SH-SY5Y (cell line): ENCODE measurements around the gene HOXA13.

Experiments
- GATA2 ChIP-seq: IDR thresholded peaks from 2 replicates; pipeline ENCODE4 v1.6.1; 2011; ENCODE audit warnings: mild to moderate bottlenecking, low read depth, low read length
- GATA3 ChIP-seq: IDR thresholded peaks from 2 replicates; pipeline ENCODE4 v1.6.1; 2011; ENCODE audit warnings: low read depth, mild to moderate bottlenecking, low read length, moderate library complexity

HOXA13 gene

DNA sequence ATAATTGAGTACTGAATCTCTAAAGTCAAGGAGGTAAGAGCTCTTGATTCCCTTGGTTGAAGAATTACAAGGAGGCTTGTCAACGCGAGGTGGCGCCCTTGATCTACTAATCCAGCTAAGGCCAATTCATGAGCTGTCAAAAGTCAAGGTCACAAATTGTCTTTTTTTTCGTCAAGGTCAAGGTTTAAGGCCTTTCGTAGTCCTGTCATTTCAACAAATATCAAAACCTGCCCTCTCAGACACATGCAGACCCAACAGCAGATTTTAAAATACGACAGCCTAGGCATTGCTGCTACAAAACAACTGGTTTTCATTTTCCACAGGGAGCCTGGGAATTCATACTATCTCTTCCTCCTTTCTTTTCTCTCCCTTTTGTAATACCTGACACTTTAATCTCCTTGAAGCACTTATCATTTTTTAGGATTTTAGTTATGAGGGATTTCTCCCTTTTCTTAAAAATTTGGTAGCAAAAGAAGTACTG is 3.6 kb downstream of the HOXA13 start:
- TF ChIP-seq GATA3: no peak
- no peak for TF ChIP-seq GATA2

- TF ChIP-seq GATA2 (no peak), GATA3 (no peak)
Observed at GRCh38 chr7:27194686-27195379, 5.1 kb downstream of the HOXA13 start.

DNA sequence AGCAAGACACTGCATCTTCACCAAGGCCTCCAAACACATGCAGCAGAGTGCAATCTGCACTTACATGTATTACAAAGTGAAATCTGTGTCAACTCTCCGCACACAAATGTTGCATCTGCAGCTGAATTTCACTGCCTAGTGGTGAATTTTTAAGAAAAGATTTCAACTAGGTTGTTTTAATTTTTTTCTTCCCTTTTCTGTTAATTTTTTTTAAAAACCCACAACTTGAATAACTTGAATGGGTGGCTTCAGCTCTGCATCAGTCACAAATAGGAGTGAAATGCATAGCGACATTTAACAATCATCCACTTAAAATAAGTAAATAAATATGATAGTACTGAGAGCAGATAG is 5.9 kb downstream of the HOXA13 start:
- TF ChIP-seq GATA2 (no peak), GATA3 (no peak)

- TF ChIP-seq GATA3 (no peak), GATA2 (no peak)
Observed at GRCh38 chr7:27193335-27194001, 6.4 kb downstream of the HOXA13 start.

- TF ChIP-seq GATA3 (no peak), GATA2 (no peak)
Observed at GRCh38 chr7:27192546-27193334, 7.2 kb downstream of the HOXA13 start.

DNA sequence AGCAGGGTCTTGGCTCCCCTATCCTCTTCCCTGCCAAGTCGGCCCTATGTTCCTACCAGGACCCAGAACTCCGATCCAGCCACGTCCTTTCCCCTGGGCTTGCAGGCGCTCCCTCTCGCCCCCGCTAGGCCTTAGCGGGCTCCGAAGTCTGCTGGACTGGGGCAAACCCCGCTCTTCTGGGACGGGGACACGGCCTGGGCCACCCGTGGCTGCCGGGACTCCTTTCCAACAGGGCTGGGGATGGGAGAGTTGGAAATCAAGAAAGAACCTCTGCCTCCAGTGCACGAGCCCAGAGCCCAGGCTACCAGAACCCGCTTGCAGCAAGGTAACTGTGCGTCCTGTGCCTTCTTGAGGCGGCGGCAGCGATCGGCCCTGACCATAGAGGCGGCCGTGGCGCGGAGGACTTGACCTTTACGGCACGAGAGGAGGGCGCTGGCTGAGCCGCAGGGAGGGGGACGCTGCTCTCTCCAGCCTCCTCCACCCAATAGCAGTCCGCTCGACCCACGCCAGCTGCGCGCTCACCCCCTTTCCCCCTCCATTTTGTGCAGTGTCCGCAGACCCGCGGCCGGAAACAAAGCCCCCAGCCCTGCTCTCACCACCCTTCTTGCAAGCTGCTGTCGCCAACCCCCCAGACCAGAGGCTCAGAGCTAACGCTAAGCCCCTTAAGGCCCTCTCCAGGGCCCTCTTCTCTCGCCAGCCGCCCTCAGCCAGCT is 7.9 kb downstream of the HOXA13 start:
- TF ChIP-seq GATA2 (no peak), GATA3 (no peak)

DNA sequence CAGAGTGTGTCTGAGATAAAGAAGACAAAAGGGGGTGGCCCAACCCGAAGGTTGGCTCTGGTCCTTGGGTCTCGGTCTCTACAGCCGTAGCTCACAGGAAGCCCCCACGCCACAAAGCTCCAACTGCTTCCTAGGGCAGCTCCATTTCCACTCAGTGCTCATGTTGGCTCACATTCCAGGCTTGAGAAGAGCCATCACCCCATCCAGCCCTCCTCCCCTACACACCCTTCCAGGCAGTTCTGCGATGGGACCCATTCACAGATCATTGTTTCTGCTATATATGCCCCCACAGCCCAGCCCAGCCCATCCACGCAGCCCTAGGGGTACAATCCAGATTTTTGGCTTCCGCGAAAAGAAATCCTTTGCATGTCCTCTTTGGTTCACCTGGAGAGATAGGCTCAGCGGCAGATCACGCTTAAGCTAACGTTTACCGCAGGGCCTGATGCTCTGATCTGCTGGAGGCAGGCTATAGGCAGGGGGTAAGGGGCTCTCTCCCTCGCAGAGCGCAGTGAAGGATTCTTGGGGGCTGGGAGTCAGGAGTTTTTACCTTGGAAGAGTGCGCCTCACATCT is 8.6 kb downstream of the HOXA13 start:
- no peak for TF ChIP-seq GATA3
- TF ChIP-seq GATA2: no peak

GRCh38 chr7:27189997-27190748 is 9.7 kb downstream of the HOXA13 start:
- TF ChIP-seq GATA3 (no peak), GATA2 (no peak)

GRCh38 chr7:27189295-27189996 is 10.4 kb downstream of the HOXA13 start:
- no peak for TF ChIP-seq GATA3

DNA sequence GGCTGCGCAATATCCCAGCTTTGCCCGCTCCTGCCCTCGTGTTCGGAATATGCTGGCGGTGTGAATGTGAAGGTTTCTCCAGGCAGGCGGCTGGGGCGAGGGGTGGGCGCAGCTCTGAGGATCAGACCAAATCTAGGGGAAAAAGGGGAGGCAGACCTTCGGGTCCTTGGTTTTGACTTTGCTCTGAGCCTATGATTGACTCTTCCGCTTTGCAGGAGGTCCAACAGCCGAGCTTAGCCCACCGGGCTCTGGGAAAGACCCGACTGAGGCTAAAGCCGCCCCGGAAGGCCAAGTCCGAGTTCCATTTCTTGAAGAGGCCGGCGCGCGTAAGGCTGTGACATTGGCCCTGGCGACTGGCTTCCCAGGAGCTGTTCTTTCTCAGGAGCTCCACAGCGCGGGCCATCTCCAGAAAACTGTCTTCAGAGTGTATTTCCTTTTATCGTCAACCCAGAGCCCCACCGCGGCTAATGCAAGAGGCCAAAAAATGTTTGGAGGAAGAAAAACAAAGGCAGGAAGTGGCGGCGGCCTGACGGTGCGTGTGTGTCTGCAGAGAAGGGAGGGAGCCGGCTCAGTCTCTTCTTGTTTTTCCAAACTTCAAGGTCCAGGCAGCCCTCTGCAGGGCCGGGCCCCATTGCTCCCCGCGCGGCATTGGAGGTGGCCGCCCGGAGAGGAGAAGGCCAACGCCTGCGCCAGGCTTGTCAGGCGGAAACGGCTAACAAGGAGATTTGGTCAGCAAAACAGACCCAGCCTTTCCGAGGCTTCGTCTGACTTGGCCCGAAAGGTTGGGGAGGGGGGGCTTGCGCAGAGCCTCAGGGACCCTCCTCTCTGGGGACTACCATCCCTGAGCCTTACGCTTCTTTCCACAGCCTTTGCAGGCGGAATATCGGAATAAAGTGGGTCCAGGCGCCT is 11.3 kb downstream of the HOXA13 start:
- TF ChIP-seq GATA2 (no peak), GATA3 (no peak)

GRCh38 chr7:27187475-27188385 is 12.2 kb downstream of the HOXA13 start:
- TF ChIP-seq GATA3: no peak
- no peak for TF ChIP-seq GATA2
